ENCODE results near the gene PLEKHA5. TPM values are rescaled to one million over a fixed set of nuclear protein-coding genes. Genes with fewer than 3 reads are reported as not detected.

PLEKHA5 gene
- total RNA-seq, 4 donors from 2014 or later = 34.7 to 59.4 (median 41.7) TPM

GRCh38 chr12:19150273-19150900 lies 20.9 kb downstream of the PLEKHA5 start:
- Histone ChIP-seq H3K36me3 (no peaks in the 10 kb centered on the region), H3K9me3 (no peaks in the 10 kb centered on the region), H3K27ac (no peak overlapping the region), H3K4me1 (peaks cover 0 to 4% (median 2%) of the 10 kb centered on the region in 4 donors), H3K27me3 (no peaks in the 10 kb centered on the region), H3K4me3 (no peak overlapping the region)
- no peak for DNase-seq
- TF ChIP-seq CTCF (IDR thresholded peaks at IDR 0.05) (no peak), POLR2A (IDR thresholded peaks at IDR 0.05) (no peak)

DNA sequence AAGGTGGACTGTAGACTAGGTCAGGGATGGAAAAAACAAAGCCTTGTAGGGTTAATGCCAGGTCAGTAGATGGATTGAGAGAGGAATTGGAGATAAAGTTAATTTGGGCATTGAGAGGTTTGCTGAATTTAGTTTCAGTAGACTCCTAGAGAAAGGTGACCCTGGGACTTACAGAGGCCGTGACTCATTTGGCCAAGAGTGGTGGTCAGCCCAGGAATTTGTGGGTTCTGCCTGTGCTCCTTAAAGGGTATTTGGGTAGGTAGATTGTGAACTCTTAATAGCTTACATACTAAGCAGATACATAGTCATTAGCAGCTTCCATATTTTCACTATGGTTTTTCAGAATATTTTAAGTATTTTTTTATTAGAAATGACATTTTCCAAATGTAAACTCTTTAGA lies 21.8 kb downstream of the PLEKHA5 start:
- Histone ChIP-seq H3K27ac (no peak overlapping the region), H3K4me1 (no peaks in the 10 kb centered on the region), H3K27me3 (no peaks in the 10 kb centered on the region), H3K36me3 (no peaks in the 10 kb centered on the region), H3K9me3 (no peaks in the 10 kb centered on the region), H3K4me3 (no peak overlapping the region)
- no peak for DNase-seq
- TF ChIP-seq CTCF (IDR thresholded peaks at IDR 0.05) = no peak
- TF ChIP-seq POLR2A (IDR thresholded peaks at IDR 0.05) = no peak

DNA sequence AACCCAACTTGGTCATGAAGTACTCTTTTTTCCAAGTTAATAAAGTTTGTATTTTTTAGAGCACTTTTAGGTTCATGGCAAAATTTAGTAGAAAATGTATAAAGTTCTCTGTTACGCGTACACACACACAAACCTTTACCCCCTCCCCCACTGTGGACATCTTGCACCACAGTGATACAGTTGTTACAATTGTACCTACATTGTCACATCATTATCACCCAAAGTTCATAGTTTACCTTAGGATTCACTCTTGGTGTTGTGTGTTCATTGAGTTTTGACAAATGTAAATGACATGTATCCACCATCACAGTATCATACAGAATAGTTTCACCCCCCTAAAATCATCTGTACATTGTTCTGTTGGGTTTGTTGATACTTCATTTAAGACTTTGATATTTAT lies 23.9 kb downstream of the PLEKHA5 start:
- H3K4me1 ChIP-seq = no peaks in the 10 kb centered on the region
- no peak overlapping the region for H3K27ac ChIP-seq
- no peaks in the 10 kb centered on the region for H3K27me3 ChIP-seq
- H3K36me3 ChIP-seq = no peaks in the 10 kb centered on the region
- H3K9me3 ChIP-seq = no peaks in the 10 kb centered on the region
- DNase-seq = no peak
- no peak for TF ChIP-seq CTCF (IDR thresholded peaks at IDR 0.05)
- H3K4me3 ChIP-seq = no peak overlapping the region

DNA sequence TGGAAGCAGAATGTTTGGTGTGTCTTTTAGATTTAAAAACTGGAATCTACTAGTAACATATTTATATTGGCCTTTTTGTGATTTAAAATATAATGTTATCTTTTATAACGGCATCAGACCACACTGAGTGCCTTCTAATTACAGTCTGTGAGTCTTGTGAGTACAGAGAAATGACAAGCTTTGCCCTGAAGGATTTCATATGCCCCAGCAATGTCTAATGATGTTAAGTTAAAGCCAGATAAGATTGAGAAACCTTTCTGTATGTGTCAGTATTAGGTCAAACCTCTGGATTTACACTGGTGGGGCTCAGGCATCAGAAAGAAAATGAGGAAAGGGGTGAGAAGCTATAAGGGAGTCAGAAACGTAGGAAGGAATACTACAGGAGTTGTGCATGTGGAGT lies 25.2 kb downstream of the PLEKHA5 start:
- no peak for DNase-seq
- Histone ChIP-seq H3K36me3 (no peaks in the 10 kb centered on the region), H3K27ac (no peak overlapping the region), H3K27me3 (no peaks in the 10 kb centered on the region), H3K4me3 (no peak overlapping the region), H3K9me3 (no peaks in the 10 kb centered on the region), H3K4me1 (no peaks in the 10 kb centered on the region)
- TF ChIP-seq POLR2A (IDR thresholded peaks at IDR 0.05) = no peak
- TF ChIP-seq CTCF (IDR thresholded peaks at IDR 0.05) = no peak

GRCh38 chr12:19155981-19156734 lies 26.6 kb downstream of the PLEKHA5 start:
- Histone ChIP-seq H3K4me3 (no peak overlapping the region), H3K9me3 (no peaks in the 10 kb centered on the region), H3K27me3 (no peaks in the 10 kb centered on the region), H3K27ac (no peak overlapping the region), H3K4me1 (no peaks in the 10 kb centered on the region), H3K36me3 (no peaks in the 10 kb centered on the region)
- DNase-seq = no peak
- TF ChIP-seq POLR2A (IDR thresholded peaks at IDR 0.05) (no peak), CTCF (IDR thresholded peaks at IDR 0.05) (no peak)

Data from Peyer's patch (tissue), 4 donors.